Measurements from ENCODE around the gene MT1H. TPM values are rescaled to one million over a fixed set of nuclear protein-coding genes. Genes with fewer than 3 reads are reported as not detected.

The MT1H gene
- polyA plus RNA-seq, 3 donors = 0.76 TPM; not detected in 2

- 46% methylated on average over 8 of the region's 8 CpGs for WGBS (ENCODE audit: insufficient coverage)
- Mint-ChIP-seq H3K4me3 (peak overlapping the region; percentile 94 to 98), H3K9me3 (peaks cover 5 to 20% (median 15%) of the 10 kb centered on the region in 7 donors), H3K4me1 (peaks cover 24% of the 10 kb centered on the region), H3K36me3 (peaks cover 7 to 8% of the 10 kb centered on the region in 2 donors), H3K27ac (peak overlapping the region in 6 of 7 donors; percentile 50 to 92 (median 89)), H3K27me3 (ENCODE audit: low read depth in 3 of 3) (peaks cover 7 to 10% (median 8%) of the 10 kb centered on the region in 3 donors)
- Histone ChIP-seq H3K4me3 (replicated peaks in 1 of 3; ENCODE audit: low read depth in 2 of 3, low read length in 3 of 3) (peak overlapping the region; percentile 58 to 89 (median 67)), H3K4me1 (ENCODE audit: control insufficient read depth in 1 of 2, insufficient read depth in 2 of 2, low read length in 2 of 2) (peaks cover 15 to 19% of the 10 kb centered on the region in 2 donors), H4K20me1 (ENCODE audit: insufficient read depth, low read length) (no peaks in the 10 kb centered on the region), H3K36me3 (replicated peaks in 1 of 2; ENCODE audit: control insufficient read depth in 1 of 2, insufficient read depth in 2 of 2, low read length in 2 of 2) (no peaks in the 10 kb centered on the region), H2AFZ (ENCODE audit: insufficient read depth, low read depth, low read length, poor library complexity, severe bottlenecking) (peak overlapping the region; percentile 96), H3K27ac (ENCODE audit: low read depth in 1 of 2, low read length in 2 of 2) (peak overlapping the region in 1 of 2 donors; percentile 64), H3K79me2 (ENCODE audit: insufficient read depth, low read length) (no peaks in the 10 kb centered on the region), H3K9ac (ENCODE audit: insufficient read depth, low read length, poor library complexity, severe bottlenecking) (peak overlapping the region; percentile 69), H3K4me2 (replicated peaks; ENCODE audit: extremely low read depth, low read length, poor library complexity, severe bottlenecking) (peak overlapping the region; percentile 88), H3K27me3 (ENCODE audit: control insufficient read depth in 2 of 2, insufficient read depth in 2 of 2, low read length in 2 of 2) (peaks cover 0 to 3% of the 10 kb centered on the region in 2 donors), H3K9me3 (replicated peaks in 1 of 2; ENCODE audit: control insufficient read depth in 1 of 2, insufficient read depth in 1 of 2, low read length in 2 of 2) (peaks cover 0 to 10% of the 10 kb centered on the region in 2 donors)
- TF ChIP-seq CTCF (IDR thresholded peaks at IDR 0.05) = no peak
- intact Hi-C loops (cut with micrococcal nuclease) = no loop called here
- DNase-seq = no peak
Observed at GRCh38 chr16:56682703-56683397, 13.2 kb downstream of the MT1H start.

DNA sequence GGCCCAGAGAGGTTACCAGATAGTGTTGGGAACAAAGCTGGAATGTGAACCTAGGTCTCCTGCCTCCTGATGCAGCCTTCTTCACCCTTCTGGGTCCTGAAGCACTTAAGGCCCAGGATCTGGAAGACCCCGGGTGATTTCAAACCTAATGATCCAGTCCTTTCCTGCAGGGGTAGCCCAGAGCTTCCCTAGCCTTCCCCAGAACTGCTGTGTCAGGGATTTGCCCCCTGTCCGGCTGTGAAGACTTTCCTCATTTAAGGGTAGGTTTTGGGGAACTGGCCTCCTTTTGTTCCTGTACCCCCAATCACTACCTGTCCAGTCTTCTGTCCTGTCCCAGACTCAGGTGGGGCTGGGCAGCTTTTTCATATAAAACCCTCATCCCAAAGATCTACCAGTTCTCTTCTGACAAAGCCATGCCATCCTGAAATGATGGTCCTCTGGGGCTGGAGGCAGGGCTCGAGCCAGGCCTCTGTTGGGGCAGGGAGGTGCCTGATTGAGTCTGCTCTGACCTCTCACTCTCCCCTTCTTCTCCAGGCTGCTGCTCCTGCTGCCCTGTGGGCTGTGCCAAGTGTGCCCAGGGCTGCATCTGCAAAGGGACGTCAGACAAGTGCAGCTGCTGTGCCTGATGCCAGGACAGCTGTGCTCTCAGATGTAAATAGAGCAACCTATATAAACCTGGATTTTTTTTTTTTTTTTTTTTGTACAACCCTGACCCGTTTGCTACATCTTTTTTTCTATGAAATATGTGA, 14.0 kb downstream of the MT1H start:
- Histone ChIP-seq H3K27me3 (ENCODE audit: control insufficient read depth in 2 of 2, insufficient read depth in 2 of 2, low read length in 2 of 2) (no peaks in the 10 kb centered on the region), H3K27ac (ENCODE audit: low read depth in 1 of 2, low read length in 2 of 2) (no peak overlapping the region), H2AFZ (ENCODE audit: insufficient read depth, low read depth, low read length, poor library complexity, severe bottlenecking) (no peak overlapping the region), H3K9me3 (replicated peaks in 1 of 2; ENCODE audit: control insufficient read depth in 1 of 2, insufficient read depth in 1 of 2, low read length in 2 of 2) (peaks cover 0 to 10% of the 10 kb centered on the region in 2 donors), H3K79me2 (ENCODE audit: insufficient read depth, low read length) (no peaks in the 10 kb centered on the region), H3K4me3 (replicated peaks in 1 of 3; ENCODE audit: low read depth in 2 of 3, low read length in 3 of 3) (peak overlapping the region in 1 of 3 experiments; percentile 89), H4K20me1 (ENCODE audit: insufficient read depth, low read length) (no peaks in the 10 kb centered on the region), H3K9ac (ENCODE audit: insufficient read depth, low read length, poor library complexity, severe bottlenecking) (peak overlapping the region; percentile 69), H3K36me3 (replicated peaks in 1 of 2; ENCODE audit: control insufficient read depth in 1 of 2, insufficient read depth in 2 of 2, low read length in 2 of 2) (no peaks in the 10 kb centered on the region), H3K4me2 (replicated peaks; ENCODE audit: extremely low read depth, low read length, poor library complexity, severe bottlenecking) (peak overlapping the region; percentile 88), H3K4me1 (ENCODE audit: control insufficient read depth in 1 of 2, insufficient read depth in 2 of 2, low read length in 2 of 2) (peaks cover 15 to 19% of the 10 kb centered on the region in 2 donors)
- H3K9me3 Mint-ChIP-seq = peaks cover 5 to 20% (median 15%) of the 10 kb centered on the region in 7 donors
- 83% methylated on average over 1 of the region's 5 CpGs for WGBS (ENCODE audit: insufficient coverage)
- TF ChIP-seq CTCF (IDR thresholded peaks at IDR 0.05) = no peak
- no peak overlapping the region for H3K27ac Mint-ChIP-seq
- H3K27me3 Mint-ChIP-seq (ENCODE audit: low read depth in 3 of 3) = peaks cover 4 to 10% (median 6%) of the 10 kb centered on the region in 3 donors
- peak overlapping the region in 1 of 2 donors; percentile 98 for H3K4me3 Mint-ChIP-seq
- H3K36me3 Mint-ChIP-seq = peaks cover 7 to 8% of the 10 kb centered on the region in 2 donors
- DNase-seq = no peak
- H3K4me1 Mint-ChIP-seq = peaks cover 24% of the 10 kb centered on the region
- intact Hi-C loops (cut with micrococcal nuclease) = no loop called here
